HG03280 (cell line): ENCODE data around the gene GXYLT2.

Experiments
- ATAC-seq: cut with Tn5 transposase; IDR thresholded peaks from one replicate; pipeline ENCODE4 v1.9.1; 2021; ENCODE audit warnings: mild to moderate bottlenecking, moderate library complexity; ENCODE audit not compliant: unreplicated experiment

Gene GXYLT2

GRCh38 chr3:72891053-72891855 lies 3.4 kb downstream of the GXYLT2 start:
- no peak for ATAC-seq

GRCh38 chr3:72892081-72892775 lies 4.4 kb downstream of the GXYLT2 start:
- no peak for ATAC-seq

DNA sequence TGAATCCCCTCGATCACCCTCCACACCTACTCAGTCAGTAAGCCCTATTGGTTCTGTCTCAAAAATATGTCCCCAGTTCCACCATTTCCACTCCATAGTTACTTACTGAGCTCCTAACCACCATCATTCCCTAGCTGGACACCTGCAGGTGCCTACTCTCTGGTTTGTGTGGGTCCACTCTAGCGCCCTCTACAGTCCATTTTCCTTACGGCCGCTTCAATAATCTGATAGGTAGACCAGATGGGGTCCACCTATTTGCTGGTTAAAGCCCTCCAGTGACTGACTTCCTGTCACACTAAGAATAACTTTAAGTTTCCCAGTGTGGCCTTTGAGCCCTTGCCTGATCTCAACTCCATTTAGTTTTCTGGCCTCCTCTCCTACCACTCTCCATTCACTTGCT lies 5.0 kb downstream of the GXYLT2 start:
- no peak for ATAC-seq

DNA sequence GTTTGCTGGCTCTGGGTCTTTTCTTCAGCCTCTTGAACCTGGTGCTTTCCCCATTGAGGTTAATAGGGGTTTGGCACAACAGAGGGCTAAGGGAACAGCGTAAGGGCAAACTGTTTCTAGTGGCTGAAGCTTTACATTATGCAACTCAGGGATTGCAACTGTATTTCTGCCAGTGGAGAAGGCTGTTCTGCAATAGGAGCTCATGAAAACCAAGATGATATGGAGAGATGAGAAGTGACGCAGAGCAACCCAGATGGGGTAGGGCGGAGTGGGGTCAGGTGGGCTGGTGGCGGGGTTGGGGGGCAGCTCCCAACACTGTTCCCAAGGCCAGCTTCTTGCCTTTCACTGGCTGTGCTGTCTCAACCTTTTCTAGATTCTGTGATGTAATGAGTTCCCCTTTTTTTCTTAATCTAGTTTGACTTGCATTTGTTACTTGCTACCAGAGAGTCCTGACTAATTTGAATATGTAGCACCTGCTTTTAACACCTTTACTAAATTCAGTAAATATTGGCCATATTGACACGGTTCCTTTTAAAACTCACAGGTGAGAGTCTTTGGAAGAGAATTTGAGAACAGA lies 7.2 kb downstream of the GXYLT2 start:
- no peak for ATAC-seq

DNA sequence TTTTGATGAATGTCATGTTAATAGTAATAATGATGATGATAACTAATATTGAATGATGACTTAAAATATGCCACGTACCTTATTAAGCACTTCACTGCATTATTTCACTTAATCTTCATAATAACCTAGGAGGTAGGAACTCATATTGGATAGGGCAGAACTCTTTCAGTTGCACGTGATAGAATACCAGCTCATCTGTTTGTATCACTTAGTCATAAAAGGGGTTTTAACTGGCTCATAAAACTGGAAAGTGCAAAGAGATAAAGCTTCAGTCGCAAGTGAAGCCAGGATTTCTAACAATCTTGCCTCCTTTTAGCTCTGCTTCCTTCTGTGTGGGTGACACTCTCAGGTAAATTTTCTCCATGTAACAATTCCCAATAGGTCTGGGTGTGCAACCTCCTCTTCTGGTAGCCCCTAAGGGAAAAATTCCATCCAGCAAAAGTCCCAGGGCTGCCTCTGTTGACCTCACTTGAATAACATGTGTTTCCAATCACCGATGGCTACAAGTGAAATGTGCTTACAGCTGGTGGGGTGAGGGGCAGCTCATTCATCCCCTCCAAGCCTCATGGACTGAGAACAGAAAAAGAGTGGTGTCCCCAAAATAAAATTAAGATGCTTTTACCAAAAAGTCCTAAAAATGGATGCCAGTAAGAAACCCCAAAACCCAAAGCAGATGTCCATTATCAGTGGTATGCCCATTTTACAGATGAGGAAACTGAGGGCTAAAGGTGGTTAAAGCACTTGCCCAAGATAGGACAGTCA lies 9.3 kb downstream of the GXYLT2 start:
- ATAC-seq: no peak

DNA sequence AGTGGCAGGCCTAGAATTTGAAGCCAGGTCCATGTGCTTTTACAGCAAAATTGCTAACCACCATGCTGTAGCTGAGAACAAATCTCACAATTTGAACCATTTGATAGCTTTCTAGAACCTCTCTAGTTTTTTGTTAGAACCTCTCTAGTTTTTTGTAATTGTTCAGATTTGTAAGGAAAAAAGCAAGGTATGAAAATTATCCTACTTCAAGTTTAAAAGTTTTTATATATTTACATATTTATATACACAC lies 9.8 kb downstream of the GXYLT2 start:
- ATAC-seq: no peak

DNA sequence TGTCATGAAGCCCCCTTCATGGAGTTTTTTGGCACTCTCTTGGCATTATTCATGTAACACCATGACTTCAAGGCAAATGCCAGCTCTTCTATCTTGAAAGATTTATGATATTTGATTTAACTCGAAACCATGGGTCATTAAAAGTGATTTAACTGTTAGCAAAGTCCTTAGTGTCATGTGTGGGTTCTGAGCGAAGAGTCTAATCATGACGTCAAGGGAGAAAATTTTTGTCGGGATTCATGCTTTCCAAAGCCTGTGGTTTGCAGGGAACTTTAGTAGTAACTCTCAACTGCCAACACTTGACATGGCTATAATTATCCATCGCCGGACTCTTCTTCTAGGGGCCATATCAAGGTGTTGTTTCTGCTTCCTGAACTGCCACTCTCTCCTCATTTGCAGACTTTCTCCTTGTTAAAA lies 11.5 kb downstream of the GXYLT2 start:
- ATAC-seq: no peak

- ATAC-seq: no peak
These were observed 12.2 kb downstream of the GXYLT2 start for GRCh38 chr3:72900048-72900447.

- ATAC-seq: no peak
These were observed 14.0 kb downstream of the GXYLT2 start for GRCh38 chr3:72901840-72902239.

DNA sequence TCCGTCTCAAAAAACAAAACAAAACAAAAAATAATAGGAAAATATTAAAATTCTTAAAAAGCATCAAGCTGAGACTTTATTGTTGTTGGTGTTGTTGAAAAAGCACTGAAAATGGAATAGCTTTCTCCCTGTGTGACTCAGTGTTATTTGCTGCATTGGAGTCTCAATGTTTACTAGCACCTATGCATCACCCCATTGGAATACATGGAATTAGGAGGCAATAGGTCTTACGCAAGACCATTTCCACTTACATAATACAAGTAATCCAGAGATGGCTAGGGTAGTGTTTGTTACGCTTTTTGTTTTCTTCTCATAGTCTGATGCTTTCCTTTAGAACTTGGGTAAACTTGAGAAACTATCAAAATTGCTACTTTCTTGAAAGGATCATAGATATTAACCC lies 15.2 kb downstream of the GXYLT2 start:
- no peak for ATAC-seq

- ATAC-seq: no peak
These were observed 16.3 kb downstream of the GXYLT2 start for GRCh38 chr3:72904163-72904562.

- no peak for ATAC-seq
These were observed 18.3 kb downstream of the GXYLT2 start for GRCh38 chr3:72906154-72906553.

DNA sequence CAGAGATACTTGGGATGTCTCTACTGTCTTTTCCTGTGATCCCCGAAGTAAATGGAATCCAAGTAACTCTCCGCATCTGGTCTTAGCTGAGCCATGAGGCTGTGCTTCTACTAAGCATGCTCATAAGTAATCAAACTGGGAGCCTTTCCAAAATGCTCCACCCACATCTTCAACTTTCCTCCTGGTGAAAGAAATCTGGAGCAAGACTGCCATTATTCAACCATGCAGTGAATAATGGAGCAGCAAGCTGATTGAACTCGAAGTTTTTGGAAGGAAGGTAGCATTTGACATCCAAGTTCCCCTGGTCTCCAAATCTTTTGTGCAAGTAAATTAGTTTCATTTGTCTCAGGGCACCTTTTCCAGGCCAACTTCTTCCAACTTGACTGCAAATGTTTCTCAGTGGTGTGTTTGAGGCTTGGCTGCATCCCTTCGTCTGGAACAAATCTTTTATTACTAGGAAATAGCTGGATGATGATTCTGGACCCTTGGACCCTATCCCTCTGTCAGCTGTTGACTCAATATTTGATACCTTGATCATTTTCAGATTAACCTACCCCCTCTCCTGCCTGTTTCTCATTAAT lies 19.4 kb downstream of the GXYLT2 start:
- ATAC-seq: no peak

DNA sequence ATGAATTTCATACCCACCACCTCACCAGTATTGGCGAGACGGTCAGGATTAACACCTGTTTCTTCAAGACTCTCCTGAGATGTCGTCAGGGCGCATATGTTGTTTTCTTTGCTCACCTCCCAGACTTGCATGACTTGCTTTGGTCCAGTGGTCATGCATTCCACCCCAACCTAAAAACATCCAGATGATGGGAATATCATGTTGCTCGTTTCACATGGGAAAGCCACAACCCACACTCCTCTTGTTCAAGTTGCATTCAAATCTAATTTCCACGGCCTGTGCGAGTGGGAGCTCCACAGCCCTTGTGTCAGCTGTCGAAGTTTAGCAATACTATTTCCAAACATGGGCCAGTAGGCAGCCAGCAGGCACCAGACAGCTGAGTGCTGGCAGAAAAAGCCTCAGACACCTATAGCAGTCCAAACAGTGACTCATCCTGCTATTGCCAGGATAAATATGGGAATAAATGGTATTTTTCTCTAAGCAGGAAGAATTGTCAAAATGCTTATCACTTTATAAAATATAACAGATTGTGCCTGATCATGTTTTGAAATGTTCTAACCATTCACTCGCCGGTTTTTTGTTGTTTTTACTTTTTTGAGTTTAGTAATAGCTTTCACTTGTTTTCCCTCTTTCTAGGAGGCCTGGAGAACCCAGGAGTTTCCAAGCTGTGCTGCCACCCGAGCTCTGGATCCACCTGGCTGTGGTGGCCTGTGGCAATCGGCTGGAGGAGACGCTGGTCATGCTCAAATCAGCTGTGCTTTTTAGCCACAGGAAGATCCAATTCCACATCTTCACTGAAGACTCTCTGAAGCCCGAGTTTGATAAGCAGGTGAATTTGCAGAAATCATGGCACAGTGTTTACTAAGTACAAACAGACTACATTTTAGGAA lies 20.1 kb downstream of the GXYLT2 start:
- ATAC-seq: no peak

- no peak for ATAC-seq
These were observed 21.7 kb downstream of the GXYLT2 start for GRCh38 chr3:72909591-72909990.

DNA sequence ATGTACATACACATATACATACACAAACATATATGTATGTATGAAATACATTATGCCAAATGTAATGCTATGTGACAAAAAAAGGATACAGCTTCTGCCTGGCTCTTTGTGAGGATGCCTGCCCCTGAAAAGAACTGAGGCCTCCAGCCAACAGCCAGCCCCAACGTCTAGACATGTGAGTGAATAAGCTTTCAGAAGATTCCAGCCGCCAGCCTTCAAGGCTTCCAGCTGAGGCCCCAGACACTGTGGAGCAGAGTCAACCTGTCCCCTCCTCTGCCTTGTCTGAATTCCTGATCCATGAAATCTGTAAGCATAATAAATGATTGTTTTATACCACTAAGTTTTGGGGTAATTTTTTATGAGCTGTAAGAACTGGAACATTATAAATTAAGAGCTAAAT lies 24.7 kb downstream of the GXYLT2 start:
- no peak for ATAC-seq

DNA sequence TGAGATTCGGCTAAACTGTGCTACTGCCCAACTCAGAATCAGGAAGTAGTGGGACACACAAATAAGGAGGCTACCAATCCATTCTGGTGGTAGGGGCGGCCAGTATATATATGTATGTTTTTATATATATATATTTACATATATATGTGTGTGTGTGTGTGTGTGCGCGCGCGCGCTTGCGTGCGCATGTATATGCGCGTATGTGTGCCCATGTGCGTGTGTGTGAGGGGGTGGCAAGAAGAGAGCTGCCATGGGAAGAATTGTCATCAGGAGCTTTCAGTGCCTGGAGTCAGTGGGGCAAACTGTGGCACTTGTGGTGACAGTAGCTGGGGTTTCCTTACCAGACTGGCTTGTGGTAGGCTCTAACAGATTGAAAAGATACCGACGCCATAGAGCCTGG lies 26.5 kb downstream of the GXYLT2 start:
- ATAC-seq: no peak

GRCh38 chr3:72916250-72916649 lies 28.4 kb downstream of the GXYLT2 start:
- ATAC-seq: no peak

GRCh38 chr3:72919520-72919919 lies 31.7 kb downstream of the GXYLT2 start:
- ATAC-seq: no peak

DNA sequence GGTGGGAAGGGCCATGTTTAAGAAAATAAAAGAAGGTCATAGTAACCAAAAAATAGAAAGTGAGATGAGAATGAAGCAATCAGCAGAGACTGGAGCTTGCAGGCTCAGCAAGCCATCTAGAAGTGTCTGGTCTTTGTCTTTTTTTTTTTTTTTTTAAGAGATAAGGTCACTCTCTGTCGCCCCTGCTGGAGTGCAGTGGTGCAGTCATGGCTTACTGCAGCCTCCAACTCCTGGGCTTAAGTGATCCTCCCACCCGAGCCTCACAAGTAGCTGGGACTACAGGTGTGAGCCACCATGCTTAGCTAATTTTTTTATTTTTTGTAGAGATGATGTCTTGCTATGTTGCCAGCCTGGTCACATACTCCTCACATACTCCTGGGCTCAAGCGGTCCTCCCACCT lies 36.2 kb downstream of the GXYLT2 start:
- ATAC-seq: no peak
